ENCODE results near the gene THRSP.

- TF ChIP-seq CTCF (IDR thresholded peaks at IDR 0.05), result no peak
- TF ChIP-seq POLR2A (IDR thresholded peaks at IDR 0.05), result no peak
These were observed 4.0 kb downstream of the THRSP start for GRCh38 chr11:78067704-78068103.
